Nephron progenitor cell (in vitro differentiated cells): ENCODE results near the gene NCKAP5.

Experiments used
- DNase-seq: peaks from one replicate; pipeline ENCODE4 v3.0.0; 2021
- H3K27ac Mint-ChIP-seq: 2 replicates; pipeline ENCODE4 v1.8.0; 2021; ENCODE audit warnings: mild to moderate bottlenecking, moderate library complexity, mixed read lengths
- H3K27me3 Mint-ChIP-seq: 2 replicates; pipeline ENCODE4 v1.8.0; 2021; ENCODE audit warnings: mild to moderate bottlenecking, low read depth, mixed read lengths; ENCODE audit not compliant: poor library complexity
- H3K36me3 Mint-ChIP-seq: 2 replicates; pipeline ENCODE4 v1.8.0; 2021; ENCODE audit warnings: low read depth, mixed read lengths
- H3K4me1 Mint-ChIP-seq: 2 replicates; pipeline ENCODE4 v1.8.0; 2021; ENCODE audit warnings: mixed read lengths
- H3K4me3 Mint-ChIP-seq: 2 replicates; pipeline ENCODE4 v1.8.0; 2021; ENCODE audit warnings: mild to moderate bottlenecking, moderate library complexity, mixed read lengths
- H3K9me3 Mint-ChIP-seq: 2 replicates; pipeline ENCODE4 v1.8.0; 2021; ENCODE audit warnings: mild to moderate bottlenecking, moderate library complexity, mixed read lengths
- CTCF ChIP-seq: fragments of 200-600 bp; sonication (generic); IDR thresholded peaks from 2 replicates; pipeline ENCODE4 v1.5.0; 2021; ENCODE audit warnings: antibody characterized with exemption

The NCKAP5 gene

GRCh38 chr2:133369901-133370658 lies 198.2 kb downstream of the NCKAP5 start:
- Mint-ChIP-seq H3K9me3 (no peaks in the 10 kb centered on the region), H3K4me1 (peaks cover 23% of the 10 kb centered on the region), H3K36me3 (no peaks in the 10 kb centered on the region), H3K27me3 (peaks cover 5% of the 10 kb centered on the region), H3K27ac (no peak overlapping the region), H3K4me3 (no peak overlapping the region)
- no peak for DNase-seq
- TF ChIP-seq CTCF: no peak

GRCh38 chr2:133365117-133365516 lies 203.1 kb downstream of the NCKAP5 start:
- Mint-ChIP-seq H3K27me3 (peaks cover 4% of the 10 kb centered on the region), H3K9me3 (no peaks in the 10 kb centered on the region), H3K36me3 (no peaks in the 10 kb centered on the region), H3K4me1 (peaks cover 42% of the 10 kb centered on the region), H3K27ac (no peak overlapping the region), H3K4me3 (no peak overlapping the region)
- no peak for TF ChIP-seq CTCF
- DNase-seq: no peak

- Mint-ChIP-seq H3K4me3 (no peak overlapping the region), H3K36me3 (no peaks in the 10 kb centered on the region), H3K9me3 (no peaks in the 10 kb centered on the region), H3K4me1 (peaks cover 38% of the 10 kb centered on the region), H3K27ac (no peak overlapping the region), H3K27me3 (peaks cover 4% of the 10 kb centered on the region)
- DNase-seq: no peak
- no peak for TF ChIP-seq CTCF
Measured at GRCh38 chr2:133364636-133365035, 203.6 kb downstream of the NCKAP5 start.

- no peaks in the 10 kb centered on the region for H3K9me3 Mint-ChIP-seq
- TF ChIP-seq CTCF: no peak
- H3K27me3 Mint-ChIP-seq: peaks cover 4% of the 10 kb centered on the region
- no peak for DNase-seq
- no peak overlapping the region for H3K27ac Mint-ChIP-seq
- H3K36me3 Mint-ChIP-seq: no peaks in the 10 kb centered on the region
- peaks cover 31% of the 10 kb centered on the region for H3K4me1 Mint-ChIP-seq
- H3K4me3 Mint-ChIP-seq: no peak overlapping the region
Measured at GRCh38 chr2:133363884-133364283, 204.4 kb downstream of the NCKAP5 start.

GRCh38 chr2:133362061-133362476 lies 206.2 kb downstream of the NCKAP5 start:
- Mint-ChIP-seq H3K4me1 (peaks cover 25% of the 10 kb centered on the region), H3K27ac (no peak overlapping the region), H3K27me3 (peaks cover 4% of the 10 kb centered on the region), H3K4me3 (no peak overlapping the region), H3K9me3 (no peaks in the 10 kb centered on the region), H3K36me3 (no peaks in the 10 kb centered on the region)
- DNase-seq: no peak
- TF ChIP-seq CTCF: no peak

- no peaks in the 10 kb centered on the region for H3K36me3 Mint-ChIP-seq
- no peak for DNase-seq
- peaks cover 21% of the 10 kb centered on the region for H3K4me1 Mint-ChIP-seq
- no peak overlapping the region for H3K4me3 Mint-ChIP-seq
- no peak for TF ChIP-seq CTCF
- H3K27me3 Mint-ChIP-seq: peaks cover 4% of the 10 kb centered on the region
- no peaks in the 10 kb centered on the region for H3K9me3 Mint-ChIP-seq
- H3K27ac Mint-ChIP-seq: no peak overlapping the region
Measured at GRCh38 chr2:133360882-133361281, 207.4 kb downstream of the NCKAP5 start.
